HFFc6 (cell line): ENCODE data around the gene MLH1. TPM values are rescaled to one million over a fixed set of nuclear protein-coding genes. Genes with fewer than 3 reads are reported as not detected.

Source experiments
- DNase-seq: peaks from one replicate; pipeline ENCODE4 v3.0.0-alpha.2; 2018
- H3K27ac Mint-ChIP-seq: 2 replicates; pipeline ENCODE4 v1.8.0; 2020; ENCODE audit warnings: mild to moderate bottlenecking, mixed read lengths
- H3K27me3 Mint-ChIP-seq: 2 replicates; pipeline ENCODE4 v1.8.0; 2021; ENCODE audit warnings: mild to moderate bottlenecking, moderate library complexity, mixed read lengths; ENCODE audit not compliant: insufficient read depth
- H3K36me3 Mint-ChIP-seq: 2 replicates; pipeline ENCODE4 v1.8.0; 2021; ENCODE audit warnings: low read depth, mixed read lengths
- H3K4me1 Mint-ChIP-seq: 2 replicates; pipeline ENCODE4 v1.8.0; 2020; ENCODE audit warnings: low read depth, mixed read lengths
- H3K4me3 Mint-ChIP-seq: 2 replicates; pipeline ENCODE4 v1.8.0; 2020; ENCODE audit warnings: mild to moderate bottlenecking, moderate library complexity, mixed read lengths
- H3K9me3 Mint-ChIP-seq: 2 replicates; pipeline ENCODE4 v1.8.0; 2020; ENCODE audit warnings: mild to moderate bottlenecking, mixed read lengths
- CTCF ChIP-seq: fragments of 200-600 bp; sonication (generic); IDR thresholded peaks from 2 replicates; pipeline ENCODE4 v1.5.0; 2021; ENCODE audit warnings: antibody characterized with exemption, mild to moderate bottlenecking
- total RNA-seq, 6 experiments: library from RNA; stranded (reverse); fragmentation: NEBNext Ultra II Directional; extraction: Animal tissue kit (Norgen Biotek cat#: 25700); gene quantifications; 2 replicates in 1 of 6; 3 replicates in 5 of 6; pipeline ENCODE4 v1.2.3, GENCODE V29; 2021

MLH1 gene
- total RNA-seq, 6 experiments from 2014 or later = 28.7 to 38.3 (median 35.1) TPM

GRCh38 chr3:37087870-37088269 lies 94.6 kb downstream of the MLH1 start:
- Mint-ChIP-seq H3K9me3 (no peaks in the 10 kb centered on the region), H3K27me3 (peaks cover 2% of the 10 kb centered on the region; the same call in 1 of the 2 replicates), H3K27ac (no peak overlapping the region), H3K36me3 (peaks cover 54% of the 10 kb centered on the region), H3K4me3 (no peak overlapping the region), H3K4me1 (peaks cover 21% of the 10 kb centered on the region)
- DNase-seq = no peak
- no peak for TF ChIP-seq CTCF

GRCh38 chr3:37092484-37092883 lies 99.2 kb downstream of the MLH1 start:
- Mint-ChIP-seq H3K27ac (peak overlapping the region; percentile 25), H3K4me1 (peaks cover 50% of the 10 kb centered on the region), H3K27me3 (no peaks in the 10 kb centered on the region; the same call in 1 of the 2 replicates), H3K36me3 (peaks cover 53% of the 10 kb centered on the region), H3K9me3 (no peaks in the 10 kb centered on the region), H3K4me3 (no peak overlapping the region)
- no peak for DNase-seq
- TF ChIP-seq CTCF = no peak

GRCh38 chr3:37093481-37093880 lies 100.2 kb downstream of the MLH1 start:
- no peak for TF ChIP-seq CTCF
- peak overlapping the region; percentile 79 for H3K27ac Mint-ChIP-seq
- H3K4me3 Mint-ChIP-seq = peak overlapping the region; percentile 2; the same call in 1 of the 2 replicates
- no peaks in the 10 kb centered on the region for H3K9me3 Mint-ChIP-seq
- no peaks in the 10 kb centered on the region; the same call in 1 of the 2 replicates for H3K27me3 Mint-ChIP-seq
- DNase-seq = no peak
- H3K4me1 Mint-ChIP-seq = peaks cover 55% of the 10 kb centered on the region
- H3K36me3 Mint-ChIP-seq = peaks cover 53% of the 10 kb centered on the region

- Mint-ChIP-seq H3K9me3 (no peaks in the 10 kb centered on the region), H3K4me3 (no peak overlapping the region), H3K27me3 (no peaks in the 10 kb centered on the region; the same call in 1 of the 2 replicates), H3K27ac (peak overlapping the region; percentile 24; the same call in 1 of the 2 replicates), H3K4me1 (peaks cover 62% of the 10 kb centered on the region), H3K36me3 (peaks cover 54% of the 10 kb centered on the region)
- no peak for TF ChIP-seq CTCF
- DNase-seq = no peak
Measured at GRCh38 chr3:37094636-37095035, 101.3 kb downstream of the MLH1 start.

GRCh38 chr3:37096288-37096687 lies 103.0 kb downstream of the MLH1 start:
- Mint-ChIP-seq H3K4me3 (peak overlapping the region; percentile 41), H3K9me3 (no peaks in the 10 kb centered on the region), H3K27me3 (no peaks in the 10 kb centered on the region; the same call in 1 of the 2 replicates), H3K36me3 (peaks cover 41% of the 10 kb centered on the region), H3K27ac (peak overlapping the region; percentile 76), H3K4me1 (peaks cover 60% of the 10 kb centered on the region)
- DNase-seq = peak; percentile 64
- TF ChIP-seq CTCF = no peak

- H3K27ac Mint-ChIP-seq = peak overlapping the region; percentile 76
Measured at GRCh38 chr3:37096975-37097374, 103.7 kb downstream of the MLH1 start.

More at GRCh38 chr3:37096975-37097374, 103.7 kb downstream of the MLH1 start:
- Mint-ChIP-seq H3K4me3 (peak overlapping the region; percentile 49; the same call in 1 of the 2 replicates), H3K9me3 (no peaks in the 10 kb centered on the region), H3K27me3 (no peaks in the 10 kb centered on the region; the same call in 1 of the 2 replicates), H3K36me3 (peaks cover 43% of the 10 kb centered on the region), H3K4me1 (peaks cover 59% of the 10 kb centered on the region)
- no peak for TF ChIP-seq CTCF
- no peak for DNase-seq
